Measurements from ENCODE around the gene SMIM9.
"Not testable (repeated sequence)": the region's sequence is repeated elsewhere in the genome, so short reads cannot be mapped to it uniquely, and the experiment has no call there.

SMIM9 gene

DNA sequence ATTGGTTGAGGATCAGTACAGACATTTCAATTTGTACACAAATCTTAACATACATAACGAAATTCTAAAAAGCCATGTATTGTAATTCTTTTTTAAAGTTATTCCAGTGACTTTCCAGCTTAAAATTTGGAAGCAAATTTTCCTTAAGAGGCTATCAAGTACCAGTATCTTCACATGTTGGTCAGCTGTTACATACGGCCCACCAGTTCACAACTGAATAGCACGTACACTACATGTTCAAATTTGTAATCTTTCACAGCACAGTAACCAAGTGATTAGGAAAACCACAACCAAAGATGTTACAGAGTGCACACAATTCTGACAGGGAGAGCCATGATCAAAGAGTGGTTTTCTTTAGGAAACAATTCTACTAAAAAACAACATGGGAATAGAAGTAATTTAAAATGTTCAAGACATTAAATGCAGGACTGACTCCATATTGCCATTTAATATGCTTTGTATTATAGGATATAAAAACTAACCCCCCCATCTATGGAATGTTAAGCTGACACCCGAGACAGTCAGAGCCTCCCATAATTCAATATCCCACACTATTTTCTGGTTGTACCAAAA lies 18.1 kb downstream of the SMIM9 start:
- not testable (repeated sequence) for DNase-seq (ENCODE audit: low spot score)
- peak; percentile 17 for FAIRE-seq

DNA sequence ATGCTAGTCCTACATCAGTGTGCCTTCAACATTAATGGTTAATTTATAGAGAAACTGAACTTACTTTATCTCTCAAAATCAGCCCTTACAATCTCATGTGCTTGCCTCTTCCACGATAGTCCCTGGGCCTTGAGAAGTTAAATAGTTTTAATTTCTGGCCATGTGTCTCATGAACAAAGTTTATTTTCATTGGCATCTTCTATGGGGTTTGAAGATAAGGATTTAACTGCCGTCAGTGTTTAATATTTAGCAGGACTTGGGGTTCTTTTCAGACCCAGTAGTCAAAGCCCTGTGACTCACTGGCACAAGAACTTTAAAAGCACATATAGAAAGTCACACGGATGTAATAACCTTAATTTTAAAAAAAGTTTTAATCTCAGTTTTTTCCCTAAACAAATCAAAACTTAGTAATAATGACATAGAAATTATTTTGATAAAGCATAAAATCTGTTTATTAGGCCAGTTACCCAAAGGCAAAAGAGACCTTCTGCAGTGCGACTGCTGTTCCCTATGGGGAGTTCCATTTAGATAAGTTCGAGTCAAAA lies 19.1 kb downstream of the SMIM9 start:
- FAIRE-seq (peak; percentile 96), DNase-seq (ENCODE audit: low spot score) (peak; percentile 12)

- FAIRE-seq (no peak), DNase-seq (ENCODE audit: low spot score) (no peak)
Measured at GRCh38 chrX:154813801-154814200, 20.7 kb downstream of the SMIM9 start.

DNA sequence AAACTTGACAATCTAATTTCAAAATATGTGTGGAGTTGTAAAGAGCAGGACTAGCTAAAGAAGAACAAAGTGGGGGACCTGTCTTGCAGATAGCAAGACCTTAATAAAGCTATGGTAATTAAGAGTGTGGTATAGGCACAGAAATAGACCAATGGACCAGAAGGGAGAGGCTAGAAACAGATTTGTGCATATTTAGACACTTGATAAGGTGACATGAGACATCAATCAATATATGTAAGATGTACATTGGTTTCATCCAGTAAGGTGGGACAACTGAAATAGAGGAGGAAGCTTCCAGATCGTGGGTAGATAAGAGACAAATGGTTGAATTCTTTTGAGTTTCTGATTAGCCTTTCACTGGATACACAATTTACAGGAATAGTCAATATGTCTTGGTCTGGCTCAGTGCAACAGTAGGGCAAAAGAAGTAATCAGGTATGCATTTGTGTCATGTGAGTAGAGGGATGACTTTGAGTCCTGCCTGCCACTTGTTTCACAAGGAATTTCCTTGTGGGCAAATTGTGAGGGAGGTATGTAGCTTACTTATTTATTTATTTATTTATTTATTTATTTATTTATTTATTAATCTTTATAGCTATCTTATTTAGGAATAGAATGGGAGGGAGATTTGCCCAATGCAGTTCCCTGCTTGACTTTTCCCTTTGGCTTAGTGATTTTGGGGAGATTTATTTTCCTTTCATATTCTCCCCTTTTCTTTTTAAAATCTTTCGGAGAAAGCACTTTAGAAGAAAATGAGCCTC lies 21.9 kb downstream of the SMIM9 start:
- no peak for DNase-seq (ENCODE audit: low spot score)
- no peak for FAIRE-seq

DNA sequence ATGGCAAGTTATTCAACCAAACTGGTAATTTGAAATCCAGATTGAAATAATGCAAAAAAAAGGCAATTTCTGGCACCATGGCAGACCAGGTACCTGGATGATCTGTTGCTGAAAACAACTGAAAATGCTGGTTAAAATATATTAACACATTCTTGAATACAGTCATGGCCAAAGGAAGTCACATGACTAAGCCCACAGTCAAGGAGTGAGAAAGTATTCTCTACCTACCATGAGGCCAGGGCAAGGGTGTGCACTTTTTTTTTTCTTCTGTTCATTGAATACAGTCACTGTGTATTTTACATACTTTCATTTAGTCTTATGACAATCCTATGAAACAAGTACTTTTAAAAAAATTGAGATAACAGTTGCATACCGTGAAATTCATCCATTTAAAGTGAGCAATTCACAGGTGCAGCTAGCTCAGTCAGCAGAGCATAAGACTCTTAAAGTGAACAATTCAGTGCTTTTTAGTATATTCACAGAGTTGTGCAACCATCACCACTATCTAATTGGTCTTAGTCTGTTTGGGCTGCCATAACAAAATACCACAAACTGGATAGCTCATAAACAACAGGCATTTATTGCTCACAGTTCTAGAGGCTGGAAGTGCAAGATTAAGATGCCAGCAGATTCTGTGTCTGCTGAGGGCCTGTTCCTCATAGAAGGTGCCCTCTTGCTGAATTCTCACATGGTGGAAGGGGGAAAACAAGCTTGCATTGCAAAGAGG lies 24.4 kb downstream of the SMIM9 start:
- DNase-seq (ENCODE audit: low spot score) (no peak), FAIRE-seq (no peak)

DNA sequence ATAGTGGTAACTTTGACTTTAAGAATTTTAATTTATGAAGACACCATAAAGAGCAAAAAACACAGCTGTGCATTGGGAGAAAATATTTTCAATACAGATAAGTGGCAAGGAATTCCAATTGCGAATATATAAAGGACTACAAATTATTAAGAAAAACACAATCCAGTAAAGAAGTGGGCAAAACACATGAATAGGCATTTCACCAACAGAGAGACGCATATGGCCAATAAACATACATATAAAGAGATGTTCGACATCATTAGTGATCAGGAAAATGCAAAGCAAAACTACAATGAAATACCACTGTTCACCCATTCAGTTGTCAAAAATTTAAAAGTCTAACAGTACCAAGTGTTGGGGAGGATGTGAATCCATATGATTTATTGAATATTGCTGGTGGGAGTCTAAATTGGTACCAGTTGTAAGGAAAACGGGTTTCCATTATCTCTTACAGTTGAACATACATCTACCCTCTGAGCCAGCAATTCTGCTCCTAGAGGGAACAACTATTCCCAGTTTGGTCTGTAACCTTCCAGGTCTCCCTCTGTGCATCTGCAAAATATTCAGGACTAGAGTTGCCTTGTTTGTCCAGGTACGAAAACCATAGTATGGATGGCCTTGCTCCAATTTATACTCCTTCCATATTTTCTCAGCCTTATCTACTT lies 27.5 kb downstream of the SMIM9 start:
- no peak for DNase-seq (ENCODE audit: low spot score)
- FAIRE-seq: no peak

DNA sequence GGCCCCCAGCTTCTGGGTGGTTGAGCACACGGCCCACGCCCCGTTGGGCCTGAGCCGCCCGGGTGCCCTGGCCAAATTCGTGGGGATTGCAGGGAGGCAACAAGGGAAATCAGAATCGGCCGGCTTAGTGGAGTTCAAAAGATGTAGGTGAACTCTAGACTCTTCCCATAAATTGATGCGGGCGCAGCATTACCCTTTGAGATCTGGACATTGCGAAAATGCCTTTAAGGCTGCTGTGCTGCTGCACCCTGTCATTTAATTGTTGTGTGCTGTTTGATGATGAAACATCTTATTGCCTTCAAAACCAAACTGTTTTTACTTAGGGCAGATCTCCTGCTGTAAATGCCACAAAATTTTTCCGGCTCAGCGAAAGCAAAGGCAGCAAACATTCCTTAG lies 28.8 kb downstream of the SMIM9 start:
- DNase-seq (ENCODE audit: low spot score): peak; percentile 5
- FAIRE-seq: no peak

DNA sequence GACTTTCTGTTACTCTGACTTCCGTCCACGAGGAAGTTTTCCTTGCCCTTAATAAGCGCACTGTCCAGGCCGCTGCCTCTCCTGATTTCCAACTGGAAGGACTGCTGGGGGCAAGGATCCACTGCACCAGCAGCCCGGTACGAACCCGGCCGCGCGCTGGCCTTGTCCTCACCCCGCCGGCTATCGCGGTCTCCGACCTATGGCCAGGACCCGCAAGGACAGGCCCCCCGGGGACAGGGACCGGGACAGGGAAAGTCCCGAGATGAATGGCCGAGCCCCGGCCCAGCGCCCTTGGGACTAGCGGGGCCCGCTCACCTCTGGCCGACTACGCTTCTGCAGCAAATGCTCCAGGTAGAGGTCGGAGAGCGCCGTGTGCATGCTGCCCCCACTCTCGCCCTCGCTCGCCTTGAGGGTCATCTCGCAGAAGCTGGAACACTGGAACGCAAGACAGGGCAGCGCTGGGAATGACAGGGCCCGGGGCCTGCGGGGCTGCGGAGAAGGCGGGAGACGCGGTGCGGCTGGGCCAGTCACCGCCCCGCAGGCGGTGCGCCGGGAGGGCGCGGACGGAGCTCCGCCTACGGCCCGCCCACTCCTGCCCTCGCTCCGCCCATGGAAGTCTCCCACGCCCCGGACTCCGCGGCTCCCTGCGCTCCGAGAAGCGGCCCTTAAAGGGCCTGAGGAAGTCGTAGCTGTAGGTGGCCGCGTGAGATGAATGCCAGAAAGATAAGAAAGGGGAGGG lies 29.3 kb downstream of the SMIM9 start, which contains the start of gene MPP1:
Gene MPP1 (minus strand): TSS at position 529 of the 739 bp plus-strand sequence. CDS start 112 bp downstream, at position 417.
- FAIRE-seq (no peak), DNase-seq (ENCODE audit: low spot score) (peak; percentile 61)

GRCh38 chrX:154804261-154804956 lies 30.1 kb downstream of the SMIM9 start:
- FAIRE-seq (no peak), DNase-seq (ENCODE audit: low spot score) (no peak)

DNA sequence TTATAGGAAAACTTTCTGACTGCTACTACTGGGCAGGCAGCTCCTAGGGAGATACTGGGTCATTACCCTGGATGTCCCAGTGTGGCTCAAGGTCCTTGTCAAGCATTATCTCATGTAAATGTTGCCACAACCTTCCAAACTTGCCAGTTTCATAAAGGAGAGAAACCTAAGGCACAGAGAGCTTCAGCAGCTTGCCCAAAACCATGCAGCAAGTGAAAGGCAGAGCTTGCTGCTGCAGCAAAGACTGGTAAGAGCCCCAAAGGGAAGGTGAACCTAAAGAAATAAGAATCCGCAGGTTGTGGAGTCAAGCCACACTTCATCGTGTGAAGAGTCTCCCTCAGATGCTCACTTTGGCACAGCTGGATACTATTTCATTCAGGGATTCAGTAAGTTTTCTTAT lies 31.5 kb downstream of the SMIM9 start:
- DNase-seq (ENCODE audit: low spot score) (no peak), FAIRE-seq (no peak)

DNA sequence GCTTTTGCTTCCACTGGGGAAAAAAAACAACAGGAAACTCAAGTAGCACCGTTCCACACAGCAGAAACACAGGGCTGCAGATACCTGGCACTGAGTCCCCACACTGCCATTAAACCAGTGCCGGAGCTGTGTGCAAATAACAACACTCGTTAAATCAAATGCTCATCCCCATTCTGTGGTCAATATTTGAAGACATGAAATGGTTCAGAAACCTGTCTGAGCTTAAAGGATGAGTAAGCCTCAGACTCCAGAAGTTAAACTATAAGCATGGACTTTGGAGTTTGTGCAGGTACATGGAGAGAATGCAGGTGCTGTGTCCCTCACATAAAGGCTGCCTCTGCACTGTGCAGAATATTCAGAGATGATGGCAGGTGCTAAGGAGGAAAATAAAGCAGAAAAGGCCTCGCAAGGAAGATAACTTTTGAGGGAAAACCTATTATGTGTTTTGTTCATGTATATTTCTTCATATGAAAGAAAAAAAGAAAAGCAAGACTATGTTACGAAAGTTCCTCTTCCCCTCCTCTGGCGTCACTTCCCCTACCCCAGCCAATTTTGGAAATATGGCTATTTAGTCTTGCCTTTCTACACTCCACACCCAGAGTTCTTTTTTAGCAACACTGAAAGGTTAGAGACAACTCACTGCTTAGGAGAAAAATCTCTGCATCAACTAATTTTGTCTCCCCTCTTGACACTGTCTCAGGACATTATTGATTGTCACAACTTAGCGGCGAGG lies 33.8 kb downstream of the SMIM9 start:
- DNase-seq (ENCODE audit: low spot score) (peak; percentile 3), FAIRE-seq (peak; percentile 5)

GRCh38 chrX:154799556-154800348 lies 34.7 kb downstream of the SMIM9 start:
- peak; percentile 28 for DNase-seq (ENCODE audit: low spot score)
- no peak for FAIRE-seq

- peak; percentile 58 for DNase-seq (ENCODE audit: low spot score)
- FAIRE-seq: peak; percentile 93
Measured at GRCh38 chrX:154797006-154797405, 37.5 kb downstream of the SMIM9 start.

DNA sequence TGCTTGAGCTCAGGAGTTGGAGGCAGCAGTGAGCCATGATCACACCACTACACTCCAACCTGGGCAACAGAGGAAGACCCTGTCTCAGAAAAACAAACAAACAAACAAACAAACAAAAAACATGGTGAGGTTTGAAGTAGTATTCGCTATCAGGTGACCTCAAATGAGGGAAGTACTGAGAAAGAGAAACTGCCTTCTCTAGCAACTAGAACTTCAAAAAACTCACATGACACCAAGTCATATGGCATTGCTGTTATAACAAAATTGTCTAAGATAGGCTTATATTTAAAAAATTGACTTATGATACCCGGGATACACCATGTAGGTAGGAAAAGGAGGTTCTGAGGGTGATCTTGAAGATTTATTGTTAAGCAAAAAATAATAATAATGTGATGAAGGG lies 39.4 kb downstream of the SMIM9 start:
- FAIRE-seq (peak; percentile 12), DNase-seq (ENCODE audit: low spot score) (no peak)

- DNase-seq (ENCODE audit: low spot score) (no peak), FAIRE-seq (no peak)
Measured at GRCh38 chrX:154793084-154793795, 41.2 kb downstream of the SMIM9 start.

GRCh38 chrX:154791939-154792338 lies 42.5 kb downstream of the SMIM9 start:
- peak; percentile 25 for DNase-seq (ENCODE audit: low spot score)
- no peak for FAIRE-seq

DNA sequence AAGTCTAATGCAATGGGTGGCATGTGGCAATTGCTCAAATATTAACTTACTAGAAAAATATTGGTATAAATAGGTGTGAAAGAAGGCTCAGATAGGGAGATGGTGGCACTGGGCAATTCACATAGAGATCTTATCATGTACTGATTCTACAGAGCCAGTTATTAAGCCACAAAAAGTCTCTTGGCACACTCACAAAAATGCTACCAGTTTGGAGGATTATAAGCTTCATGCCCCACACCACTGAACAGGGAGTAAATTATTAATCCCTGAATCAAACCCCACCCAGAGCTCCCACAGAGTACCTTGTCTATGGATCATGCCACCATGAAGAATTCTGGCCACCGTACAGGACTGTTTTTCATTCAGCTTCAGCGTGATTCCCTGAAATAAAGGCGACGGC lies 43.0 kb downstream of the SMIM9 start:
- peak; percentile 99 for FAIRE-seq

DNA sequence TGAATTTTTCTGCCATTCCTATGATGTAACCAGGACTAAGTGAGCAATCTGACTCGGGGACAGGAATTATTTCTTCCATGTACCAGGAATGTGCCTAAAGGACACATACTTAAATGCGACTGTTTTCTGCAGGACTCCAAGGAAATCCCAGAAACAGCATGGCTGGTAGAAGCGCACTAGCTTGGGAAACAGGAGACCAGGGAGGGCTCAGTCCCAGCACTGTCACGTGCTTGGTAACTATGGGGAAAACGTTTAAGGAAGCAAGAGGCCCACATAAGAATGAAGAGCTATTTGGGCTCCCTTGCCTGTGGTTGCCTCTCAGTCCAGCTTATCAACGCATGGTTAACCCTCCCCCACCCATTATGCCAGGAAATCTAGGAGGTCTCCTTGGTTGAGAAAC lies 48.7 kb downstream of the SMIM9 start:
- no peak for DNase-seq (ENCODE audit: low spot score)
- no peak for FAIRE-seq

More for the DNA sequence above, 43.0 kb downstream of the SMIM9 start:
- DNase-seq (ENCODE audit: low spot score): peak; percentile 78

Measured in RCC 7860 (cell line).